ENCODE data around the gene ARHGEF3. TPM values are rescaled to one million over a fixed set of nuclear protein-coding genes. Genes with fewer than 3 reads are reported as not detected.

Gene ARHGEF3
- polyA plus RNA-seq, 1 donor from 2014 or later = 4.1 TPM

DNA sequence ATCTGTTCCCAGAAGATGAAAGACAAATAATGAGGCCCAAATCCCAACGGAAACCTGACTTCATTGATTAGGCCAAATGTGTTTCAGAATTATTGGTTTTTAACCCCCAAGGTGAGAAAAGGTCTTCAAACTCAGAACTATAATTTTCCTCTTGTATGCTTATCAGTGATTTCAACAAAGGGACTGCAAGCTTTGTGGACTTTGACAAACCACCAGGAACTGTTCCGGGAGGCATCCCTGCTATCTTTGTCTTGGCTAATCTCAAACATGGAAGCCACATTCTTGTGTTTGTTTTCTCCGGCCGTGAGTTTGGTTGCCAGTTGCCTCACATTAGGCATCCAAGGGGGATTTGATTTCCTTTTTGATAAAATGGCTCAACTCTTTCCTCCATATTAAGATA lies 19.5 kb downstream of the ARHGEF3 start:
- H4K20me1 ChIP-seq (ENCODE audit: insufficient read depth) = no peaks in the 10 kb centered on the region
- H3F3A ChIP-seq (ENCODE audit: insufficient read depth, low read length, poor library complexity, severe bottlenecking) = no peaks in the 10 kb centered on the region
- no peaks in the 10 kb centered on the region for H3K27me3 ChIP-seq (ENCODE audit: insufficient read depth, low read depth, low read length)
- TF ChIP-seq EZH2 (IDR thresholded peaks at IDR 0.05; ENCODE audit: borderline replicate concordance, insufficient read depth, low read length, poor library complexity, severe bottlenecking) (no peak), RAD21 (conservative IDR thresholded peaks at IDR 0.05) (no peak), MXI1 (conservative IDR thresholded peaks at IDR 0.05; ENCODE audit: poor library complexity, severe bottlenecking) (no peak), EP300 (conservative IDR thresholded peaks at IDR 0.05; ENCODE audit: poor library complexity, severe bottlenecking) (no peak), TAF1 (IDR thresholded peaks at IDR 0.05; ENCODE audit: low read depth) (no peak), CTCF (IDR thresholded peaks at IDR 0.05; ENCODE audit: poor library complexity, severe bottlenecking) (no peak), POLR2AphosphoS5 (IDR thresholded peaks at IDR 0.05) (no peak), SMC3 (conservative IDR thresholded peaks at IDR 0.05; ENCODE audit: poor library complexity) (no peak)
- TF ChIP-seq, protein P1, sequence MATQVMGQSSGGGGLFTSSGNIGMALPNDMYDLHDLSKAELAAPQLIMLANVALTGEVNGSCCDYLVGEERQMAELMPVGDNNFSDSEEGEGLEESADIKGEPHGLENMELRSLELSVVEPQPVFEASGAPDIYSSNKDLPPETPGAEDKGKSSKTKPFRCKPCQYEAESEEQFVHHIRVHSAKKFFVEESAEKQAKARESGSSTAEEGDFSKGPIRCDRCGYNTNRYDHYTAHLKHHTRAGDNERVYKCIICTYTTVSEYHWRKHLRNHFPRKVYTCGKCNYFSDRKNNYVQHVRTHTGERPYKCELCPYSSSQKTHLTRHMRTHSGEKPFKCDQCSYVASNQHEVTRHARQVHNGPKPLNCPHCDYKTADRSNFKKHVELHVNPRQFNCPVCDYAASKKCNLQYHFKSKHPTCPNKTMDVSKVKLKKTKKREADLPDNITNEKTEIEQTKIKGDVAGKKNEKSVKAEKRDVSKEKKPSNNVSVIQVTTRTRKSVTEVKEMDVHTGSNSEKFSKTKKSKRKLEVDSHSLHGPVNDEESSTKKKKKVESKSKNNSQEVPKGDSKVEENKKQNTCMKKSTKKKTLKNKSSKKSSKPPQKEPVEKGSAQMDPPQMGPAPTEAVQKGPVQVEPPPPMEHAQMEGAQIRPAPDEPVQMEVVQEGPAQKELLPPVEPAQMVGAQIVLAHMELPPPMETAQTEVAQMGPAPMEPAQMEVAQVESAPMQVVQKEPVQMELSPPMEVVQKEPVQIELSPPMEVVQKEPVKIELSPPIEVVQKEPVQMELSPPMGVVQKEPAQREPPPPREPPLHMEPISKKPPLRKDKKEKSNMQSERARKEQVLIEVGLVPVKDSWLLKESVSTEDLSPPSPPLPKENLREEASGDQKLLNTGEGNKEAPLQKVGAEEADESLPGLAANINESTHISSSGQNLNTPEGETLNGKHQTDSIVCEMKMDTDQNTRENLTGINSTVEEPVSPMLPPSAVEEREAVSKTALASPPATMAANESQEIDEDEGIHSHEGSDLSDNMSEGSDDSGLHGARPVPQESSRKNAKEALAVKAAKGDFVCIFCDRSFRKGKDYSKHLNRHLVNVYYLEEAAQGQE (IDR thresholded peaks at IDR 0.05; ENCODE audit: borderline replicate concordance) = no peak
- no peak overlapping the region for H3K27ac ChIP-seq (ENCODE audit: low read length)
- H3K9me3 ChIP-seq (ENCODE audit: low read length) = no peaks in the 10 kb centered on the region
- H3K4me2 ChIP-seq (ENCODE audit: low read length) = no peak overlapping the region
- no peaks in the 10 kb centered on the region for H3K36me3 ChIP-seq (ENCODE audit: insufficient read depth, low read length)
- no peaks in the 10 kb centered on the region for H3K79me2 ChIP-seq (replicated peaks; ENCODE audit: insufficient read depth, low read length)
- H2AFZ ChIP-seq (ENCODE audit: low read depth, low read length) = no peak overlapping the region
- H3K4me3 ChIP-seq (ENCODE audit: low read length) = no peak overlapping the region
- H3K9ac ChIP-seq (ENCODE audit: low read length) = no peak overlapping the region
- no peaks in the 10 kb centered on the region for H3K9me2 ChIP-seq (ENCODE audit: insufficient read depth, low read length)

GRCh38 chr3:56781762-56782161 lies 20.0 kb downstream of the ARHGEF3 start:
- Histone ChIP-seq H4K20me1 (ENCODE audit: insufficient read depth) (no peaks in the 10 kb centered on the region), H3K4me3 (ENCODE audit: low read length) (no peak overlapping the region), H3F3A (ENCODE audit: insufficient read depth, low read length, poor library complexity, severe bottlenecking) (no peaks in the 10 kb centered on the region), H2AFZ (ENCODE audit: low read depth, low read length) (no peak overlapping the region), H3K9ac (ENCODE audit: low read length) (no peak overlapping the region), H3K9me2 (ENCODE audit: insufficient read depth, low read length) (no peaks in the 10 kb centered on the region), H3K36me3 (ENCODE audit: insufficient read depth, low read length) (no peaks in the 10 kb centered on the region), H3K27ac (ENCODE audit: low read length) (no peak overlapping the region), H3K79me2 (replicated peaks; ENCODE audit: insufficient read depth, low read length) (no peaks in the 10 kb centered on the region), H3K9me3 (ENCODE audit: low read length) (no peaks in the 10 kb centered on the region), H3K4me2 (ENCODE audit: low read length) (no peak overlapping the region), H3K27me3 (ENCODE audit: insufficient read depth, low read depth, low read length) (no peaks in the 10 kb centered on the region)
- no peak for TF ChIP-seq EZH2 (IDR thresholded peaks at IDR 0.05; ENCODE audit: borderline replicate concordance, insufficient read depth, low read length, poor library complexity, severe bottlenecking)
- no peak for TF ChIP-seq POLR2AphosphoS5 (IDR thresholded peaks at IDR 0.05)
- TF ChIP-seq MXI1 (conservative IDR thresholded peaks at IDR 0.05; ENCODE audit: poor library complexity, severe bottlenecking) = no peak
- TF ChIP-seq, protein P1 (IDR thresholded peaks at IDR 0.05; ENCODE audit: borderline replicate concordance) = no peak
- TF ChIP-seq CTCF (IDR thresholded peaks at IDR 0.05; ENCODE audit: poor library complexity, severe bottlenecking) = no peak
- TF ChIP-seq TAF1 (IDR thresholded peaks at IDR 0.05; ENCODE audit: low read depth) = no peak
- no peak for TF ChIP-seq RAD21 (conservative IDR thresholded peaks at IDR 0.05)
- TF ChIP-seq EP300 (conservative IDR thresholded peaks at IDR 0.05; ENCODE audit: poor library complexity, severe bottlenecking) = no peak
- TF ChIP-seq SMC3 (conservative IDR thresholded peaks at IDR 0.05; ENCODE audit: poor library complexity) = no peak
